Thyroid gland (tissue), 4 donors: ENCODE results near the gene PHF19. TPM values are rescaled to one million over a fixed set of nuclear protein-coding genes. Genes with fewer than 3 reads are reported as not detected.

Source experiments
- DNase-seq, 2 donors: peaks; one replicate each; pipeline ENCODE4 v3.0.0-alpha.2; 2019
- H3K27ac ChIP-seq, 3 donors: fragments of 200-600 bp; sonication (generic); 1 replicate in 2 of 3; 2 replicates in 1 of 3; pipeline ENCODE4 v1.5.1; 2016 to 2019; ENCODE audit warnings: mild to moderate bottlenecking in 1 of 3, moderate library complexity in 1 of 3
- H3K27me3 ChIP-seq: fragments of 200-600 bp; sonication (generic); one replicate; pipeline ENCODE4 v1.5.1; 2019
- H3K36me3 ChIP-seq, 2 donors: fragments of 200-600 bp; sonication (generic); one replicate each; pipeline ENCODE4 v1.5.1; 2016 to 2019
- H3K4me1 ChIP-seq, 2 donors: fragments of 200-600 bp; sonication (generic); one replicate each; pipeline ENCODE4 v1.5.1; 2017 to 2019
- H3K4me3 ChIP-seq, 3 donors: fragments of 200-600 bp; sonication (generic); replicated peaks in 1 of 3; 1 replicate in 2 of 3; 2 replicates in 1 of 3; pipeline ENCODE4 v1.5.1; 2016; ENCODE audit warnings: mild to moderate bottlenecking in 1 of 3
- H3K9me3 ChIP-seq: fragments of 200-600 bp; sonication (generic); one replicate; pipeline ENCODE4 v1.5.1; 2017
- CTCF ChIP-seq, 6 experiments: fragments of 200-600 bp in 3 of 6; fragments of 450-650 bp in 3 of 6; sonication (generic) in 3 of 6; IDR thresholded peaks; one replicate each; pipeline ENCODE4 v1.5.1; 2016 to 2019; ENCODE audit warnings: antibody characterized with exemption in 6 of 6, mild to moderate bottlenecking in 2 of 6, inconsistent platforms in 1 of 6, moderate library complexity in 1 of 6
- POLR2A ChIP-seq, 2 donors: fragments of 450-650 bp; IDR thresholded peaks; one replicate each; pipeline ENCODE4 v1.6.1; 2017; ENCODE audit warnings: antibody characterized with exemption in 2 of 2, mild to moderate bottlenecking in 2 of 2, moderate library complexity in 1 of 2
- WGBS, 2 donors: methylation state at CpG; one replicate each; pipeline ENCODE4 v1.1.5; 2017; 5-methylcytosine and 5-hydroxymethylcytosine counted together
- intact Hi-C: fragments of 100-400 bp; cut with DNase I; formaldehyde crosslinking; loops from one replicate; pipeline ENCODE4 v1.15.1; 2023
- total RNA-seq, 4 donors: library from RNA; depleted of rRNA; stranded (reverse); fragments of >200 nt; gene quantifications; one replicate each; pipeline ENCODE4 v1.2.3, GENCODE V29; 2016

Gene PHF19
- total RNA-seq, 4 donors from 2014 or later: 10.8 to 24.1 (median 13.1) TPM

DNA sequence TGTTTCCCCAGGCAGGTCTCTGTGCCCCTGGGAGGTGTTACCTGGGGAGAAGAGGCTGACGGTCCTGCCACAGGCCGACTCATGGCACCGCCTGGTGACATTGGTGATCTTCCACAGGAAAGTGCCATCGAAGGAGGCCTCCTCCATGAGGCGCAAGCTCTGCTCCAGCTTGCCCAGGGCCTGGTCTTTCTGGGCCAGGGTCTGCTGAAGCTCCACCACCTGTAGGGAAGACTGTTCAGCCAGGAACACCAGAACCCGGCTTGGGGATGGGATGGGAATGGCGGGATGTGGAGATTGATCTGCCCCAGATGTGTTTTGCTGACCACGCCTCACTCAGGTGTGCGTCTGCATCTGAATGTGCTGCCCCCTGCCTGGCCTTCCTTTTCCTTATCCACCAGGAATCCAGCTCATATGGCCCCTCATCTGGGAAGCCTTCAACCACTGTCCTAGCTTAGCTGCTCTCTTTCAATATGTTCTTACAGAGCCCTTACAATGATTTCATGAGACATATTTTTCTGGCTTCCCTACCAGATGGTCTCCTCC, 34.4 kb upstream of the PHF19 start:
- H3K36me3 ChIP-seq: peaks cover 0 to 4% of the 10 kb centered on the region in 2 donors
- WGBS, 2 donors: 79 to 96% methylated on average over 6 to 8 of the region's 9 CpGs
- intact Hi-C loops: no loop called here

DNA sequence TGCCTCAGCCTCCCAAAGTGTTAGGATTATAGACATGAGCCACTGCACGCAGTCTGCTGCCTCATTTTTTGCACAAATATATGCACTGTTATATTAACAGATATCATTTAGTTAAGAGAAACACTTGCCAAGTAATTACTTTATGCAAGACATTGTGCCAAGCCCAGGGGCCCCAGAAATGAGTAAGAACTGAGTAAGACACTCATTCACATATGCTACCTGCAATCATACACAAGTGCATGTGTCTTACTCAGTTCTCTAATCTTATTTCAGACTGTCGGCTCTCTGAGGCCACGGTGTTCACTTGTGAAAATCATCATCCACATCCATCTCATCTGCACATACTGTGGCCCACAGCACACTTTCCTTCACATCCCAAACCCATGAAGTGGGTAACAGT, 33.7 kb upstream of the PHF19 start:
- intact Hi-C loops: no loop called here
- no peak overlapping the region for H3K27ac ChIP-seq
- H3K4me3 ChIP-seq: no peak overlapping the region
- TF ChIP-seq POLR2A (IDR thresholded peaks at IDR 0.05) (no peak), CTCF (IDR thresholded peaks at IDR 0.05) (no peak)
- no peaks in the 10 kb centered on the region for H3K27me3 ChIP-seq
- H3K9me3 ChIP-seq: no peaks in the 10 kb centered on the region
- no peaks in the 10 kb centered on the region for H3K4me1 ChIP-seq
- H3K36me3 ChIP-seq: peaks cover 0 to 4% of the 10 kb centered on the region in 2 donors
- no peak for DNase-seq
- WGBS, 2 donors: 87 to 95% methylated on average over 3 of the region's 3 CpGs

More for the DNA sequence above, 34.4 kb upstream of the PHF19 start:
- no peaks in the 10 kb centered on the region for H3K9me3 ChIP-seq
- H3K4me3 ChIP-seq: no peak overlapping the region
- no peaks in the 10 kb centered on the region for H3K27me3 ChIP-seq
- DNase-seq: no peak
- TF ChIP-seq POLR2A (IDR thresholded peaks at IDR 0.05) (no peak), CTCF (IDR thresholded peaks at IDR 0.05) (no peak)
- no peak overlapping the region for H3K27ac ChIP-seq
- no peaks in the 10 kb centered on the region for H3K4me1 ChIP-seq

DNA sequence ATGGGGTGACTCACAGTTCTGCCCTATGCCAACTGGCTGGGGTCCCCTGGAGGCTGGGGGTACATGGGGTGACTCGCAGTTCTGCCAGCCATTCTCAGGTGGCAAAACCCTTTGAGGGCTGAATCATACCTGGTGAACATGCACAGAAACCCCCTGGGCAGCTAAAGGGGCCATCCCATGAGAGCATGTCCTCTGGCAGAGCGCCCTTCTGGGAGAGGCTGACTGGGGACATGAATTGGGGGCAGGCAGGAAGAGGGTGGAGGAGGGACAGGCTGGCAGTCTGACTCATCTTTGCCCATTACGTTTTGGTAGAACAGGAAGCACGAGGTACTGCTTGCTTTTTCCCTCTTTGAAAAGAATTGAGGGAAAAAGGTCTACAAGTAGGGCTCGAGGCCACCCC, 32.9 kb upstream of the PHF19 start:
- WGBS, 2 donors: 65 to 82% methylated on average over 5 of the region's 5 CpGs
- no peak for TF ChIP-seq POLR2A (IDR thresholded peaks at IDR 0.05)
- no peak for TF ChIP-seq CTCF (IDR thresholded peaks at IDR 0.05)
- Histone ChIP-seq H3K27ac (no peak overlapping the region), H3K36me3 (peaks cover 0 to 4% of the 10 kb centered on the region in 2 donors), H3K4me3 (no peak overlapping the region), H3K4me1 (no peaks in the 10 kb centered on the region), H3K27me3 (no peaks in the 10 kb centered on the region), H3K9me3 (no peaks in the 10 kb centered on the region)
- intact Hi-C loops: no loop called here
- DNase-seq: no peak

DNA sequence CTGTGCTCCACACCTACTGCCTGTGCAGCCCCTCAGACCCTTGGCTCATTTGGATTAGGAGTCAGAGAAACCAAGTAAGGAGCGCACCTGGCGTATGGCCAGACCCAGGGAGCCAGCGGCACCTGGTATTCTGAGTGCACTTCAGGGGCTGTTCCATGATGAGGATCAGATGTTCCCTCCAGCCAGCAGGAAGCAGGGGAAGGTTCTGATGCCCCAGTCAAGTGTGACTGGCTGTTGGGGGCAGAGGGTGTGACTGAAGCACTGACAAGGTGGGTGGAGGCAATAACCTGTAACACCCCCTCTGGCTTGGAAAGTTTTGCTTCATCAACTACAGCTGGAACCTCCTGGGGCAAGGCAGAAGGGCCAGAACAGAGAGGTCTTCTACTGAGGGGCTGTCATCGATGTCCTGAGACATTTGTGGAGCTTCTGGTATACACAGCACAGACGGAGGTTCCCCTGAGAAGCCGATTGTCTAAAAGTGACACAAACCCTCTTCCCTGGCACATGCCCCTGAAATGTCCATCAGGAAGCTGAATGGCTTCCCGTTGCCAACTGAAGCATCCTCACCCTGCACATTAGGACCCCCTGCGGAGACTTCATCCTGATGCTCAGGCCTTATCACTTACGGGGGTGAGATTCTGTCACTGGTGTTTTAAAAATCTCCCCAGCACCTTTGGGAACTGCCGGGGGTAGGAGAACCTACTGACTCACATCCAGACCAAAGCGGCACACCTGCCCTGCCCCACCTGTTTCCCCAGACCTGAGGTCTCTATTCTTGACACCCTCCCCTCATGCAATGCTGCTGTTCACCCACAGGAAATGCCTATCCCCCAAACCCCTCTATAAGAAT, 28.6 kb upstream of the PHF19 start:
- Histone ChIP-seq H3K4me1 (no peaks in the 10 kb centered on the region), H3K27ac (no peak overlapping the region), H3K36me3 (no peaks in the 10 kb centered on the region), H3K4me3 (no peak overlapping the region), H3K9me3 (no peaks in the 10 kb centered on the region), H3K27me3 (no peaks in the 10 kb centered on the region)
- no peak for TF ChIP-seq POLR2A (IDR thresholded peaks at IDR 0.05)
- no peak for TF ChIP-seq CTCF (IDR thresholded peaks at IDR 0.05)
- peak; percentile 42 to 48 for DNase-seq
- WGBS, 2 donors: 69 to 84% methylated on average over 8 to 11 of the region's 11 CpGs
- intact Hi-C loops: no loop called here

- H3K9me3 ChIP-seq: no peaks in the 10 kb centered on the region
- intact Hi-C loops: no loop called here
- no peaks in the 10 kb centered on the region for H3K36me3 ChIP-seq
- DNase-seq: no peak
- H3K4me3 ChIP-seq: no peak overlapping the region
- H3K27ac ChIP-seq: no peak overlapping the region
- H3K4me1 ChIP-seq: no peaks in the 10 kb centered on the region
- H3K27me3 ChIP-seq: no peaks in the 10 kb centered on the region
- WGBS, 2 donors: 85 to 92% methylated on average over 10 to 11 of the region's 11 CpGs
- TF ChIP-seq POLR2A (IDR thresholded peaks at IDR 0.05) (no peak), CTCF (IDR thresholded peaks at IDR 0.05) (no peak)
Measured at GRCh38 chr9:120904978-120905301, 28.0 kb upstream of the PHF19 start.
